ENCODE measurements around the gene FAM161A. TPM values are rescaled to one million over a fixed set of nuclear protein-coding genes. Genes with fewer than 3 reads are reported as not detected.
A peak's percentile ranks its signal among the peaks of the same experiment; 100 is the strongest.

Gene FAM161A
- total and polyA plus RNA-seq, 2 donors (not counting 1 experiment from before 2014, with no cell fraction given): 0.76 to 6.8 TPM

DNA sequence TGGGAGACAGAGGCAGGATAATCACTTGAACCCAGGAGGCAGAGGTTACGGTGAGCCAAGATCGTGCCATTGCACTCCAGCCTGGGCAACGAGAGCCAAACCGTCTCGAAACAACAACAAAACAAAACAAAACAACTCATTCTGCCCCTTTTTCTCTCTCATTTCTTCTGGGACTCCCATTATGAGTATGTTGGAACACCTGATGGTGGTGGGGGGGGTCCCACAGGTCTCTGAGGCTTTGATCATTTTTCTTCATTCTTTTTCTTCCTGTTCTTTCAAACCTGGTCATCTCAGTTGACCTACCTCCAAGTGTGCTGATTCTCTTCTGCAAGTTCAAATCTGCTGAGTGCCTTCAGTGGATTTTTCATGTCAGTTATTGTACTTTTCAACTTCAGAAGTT, 8.2 kb upstream of the FAM161A start:
- Histone ChIP-seq H3K9me3 (ENCODE audit: control extremely low read depth in 1 of 3, control insufficient read depth in 2 of 3, insufficient read depth in 1 of 3, low read length in 2 of 3) (peaks cover 1 to 6% (median 4%) of the 10 kb centered on the region in 3 donors), H4K20me1 (ENCODE audit: control insufficient read depth, insufficient read depth, low read length, poor library complexity, severe bottlenecking) (no peaks in the 10 kb centered on the region), H3K36me3 (replicated peaks in 1 of 2; ENCODE audit: control extremely low read depth in 1 of 2, control insufficient read depth in 1 of 2, extremely low read depth in 1 of 2, insufficient read depth in 2 of 2, low read length in 1 of 2) (peaks cover under 1 to 18% of the 10 kb centered on the region in 2 experiments), H3K27ac (ENCODE audit: low read length in 2 of 2) (no peak overlapping the region), H3K27me3 (replicated peaks in 1 of 4; ENCODE audit: control extremely low read depth in 1 of 4, control insufficient read depth in 3 of 4, insufficient read depth in 4 of 4, low read length in 3 of 4) (no peaks in the 10 kb centered on the region), H3K79me2 (ENCODE audit: control insufficient read depth, insufficient read depth, low read length) (no peaks in the 10 kb centered on the region), H3K4me2 (replicated peaks; ENCODE audit: low read depth, low read length, poor library complexity, severe bottlenecking) (no peak overlapping the region), H3K9ac (ENCODE audit: low read length) (no peak overlapping the region), H3K4me1 (ENCODE audit: control insufficient read depth in 2 of 2, insufficient read depth in 2 of 2, low read length in 2 of 2) (no peaks in the 10 kb centered on the region), H3K4me3 (ENCODE audit: control extremely low read depth in 1 of 5, extremely low read depth in 1 of 5, insufficient read depth in 1 of 5, low read depth in 2 of 5, low read length in 4 of 5) (no peak overlapping the region), H2AFZ (ENCODE audit: insufficient read depth, low read depth, low read length, poor library complexity, severe bottlenecking) (no peak overlapping the region)
- Mint-ChIP-seq H3K4me1 (peaks cover 2% of the 10 kb centered on the region), H3K27me3 (no peaks in the 10 kb centered on the region), H3K9me3 (ENCODE audit: insufficient read depth) (peaks cover 2% of the 10 kb centered on the region), H3K27ac (no peak overlapping the region), H3K4me3 (no peak overlapping the region)
- TF ChIP-seq EZH2 (IDR thresholded peaks at IDR 0.05; ENCODE audit: borderline replicate concordance, insufficient read depth, low read depth, low read length, poor library complexity, severe bottlenecking): no peak
- TF ChIP-seq, protein P1, sequence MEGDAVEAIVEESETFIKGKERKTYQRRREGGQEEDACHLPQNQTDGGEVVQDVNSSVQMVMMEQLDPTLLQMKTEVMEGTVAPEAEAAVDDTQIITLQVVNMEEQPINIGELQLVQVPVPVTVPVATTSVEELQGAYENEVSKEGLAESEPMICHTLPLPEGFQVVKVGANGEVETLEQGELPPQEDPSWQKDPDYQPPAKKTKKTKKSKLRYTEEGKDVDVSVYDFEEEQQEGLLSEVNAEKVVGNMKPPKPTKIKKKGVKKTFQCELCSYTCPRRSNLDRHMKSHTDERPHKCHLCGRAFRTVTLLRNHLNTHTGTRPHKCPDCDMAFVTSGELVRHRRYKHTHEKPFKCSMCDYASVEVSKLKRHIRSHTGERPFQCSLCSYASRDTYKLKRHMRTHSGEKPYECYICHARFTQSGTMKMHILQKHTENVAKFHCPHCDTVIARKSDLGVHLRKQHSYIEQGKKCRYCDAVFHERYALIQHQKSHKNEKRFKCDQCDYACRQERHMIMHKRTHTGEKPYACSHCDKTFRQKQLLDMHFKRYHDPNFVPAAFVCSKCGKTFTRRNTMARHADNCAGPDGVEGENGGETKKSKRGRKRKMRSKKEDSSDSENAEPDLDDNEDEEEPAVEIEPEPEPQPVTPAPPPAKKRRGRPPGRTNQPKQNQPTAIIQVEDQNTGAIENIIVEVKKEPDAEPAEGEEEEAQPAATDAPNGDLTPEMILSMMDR (IDR thresholded peaks at IDR 0.05): no peak
- no peak for DNase-seq
- intact Hi-C loops (cut with micrococcal nuclease): no loop called here
- ChIA-PET POLR2A (no interaction called here), CTCF (no interaction called here)
- ATAC-seq (ENCODE audit: low read depth): no peak
- WGBS (ENCODE audit: insufficient coverage): 100% methylated on average over 2 of the region's 5 CpGs

DNA sequence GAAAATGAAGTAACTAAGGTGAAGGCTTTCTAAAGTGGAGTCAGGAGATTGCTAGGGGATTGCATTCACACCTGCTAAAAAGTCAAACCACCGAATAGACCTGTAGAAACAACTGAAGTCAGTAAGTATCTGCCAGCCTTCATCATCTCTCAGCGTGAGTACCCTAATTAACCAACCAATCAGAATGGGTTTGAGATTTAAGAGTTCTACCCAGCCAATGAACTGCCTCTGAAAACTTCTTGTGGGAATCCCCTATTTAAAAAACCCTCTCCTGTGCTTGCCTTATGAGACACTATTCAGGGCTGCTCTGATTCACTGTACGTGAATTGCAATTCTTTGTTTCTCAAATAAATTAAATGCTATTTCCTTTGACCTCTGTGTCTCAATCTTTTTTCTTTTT, 3.4 kb upstream of the FAM161A start:
- CTCF ChIA-PET: no interaction called here

More for the DNA sequence above, 3.4 kb upstream of the FAM161A start:
- no peaks in the 10 kb centered on the region for H3K79me2 ChIP-seq (ENCODE audit: control insufficient read depth, insufficient read depth, low read length)
- H3K4me1 ChIP-seq (ENCODE audit: control insufficient read depth in 2 of 2, insufficient read depth in 2 of 2, low read length in 2 of 2): peaks cover 11 to 16% of the 10 kb centered on the region in 2 donors
- peaks cover under 1 to 4% (median 4%) of the 10 kb centered on the region in 3 donors for H3K9me3 ChIP-seq (ENCODE audit: control extremely low read depth in 1 of 3, control insufficient read depth in 2 of 3, insufficient read depth in 1 of 3, low read length in 2 of 3)
- Mint-ChIP-seq H3K4me1 (peaks cover 23% of the 10 kb centered on the region), H3K27ac (no peak overlapping the region), H3K27me3 (no peaks in the 10 kb centered on the region), H3K4me3 (no peak overlapping the region), H3K9me3 (ENCODE audit: insufficient read depth) (peaks cover 2% of the 10 kb centered on the region)
- no peak overlapping the region for H2AFZ ChIP-seq (ENCODE audit: insufficient read depth, low read depth, low read length, poor library complexity, severe bottlenecking)
- TF ChIP-seq EZH2 (IDR thresholded peaks at IDR 0.05; ENCODE audit: borderline replicate concordance, insufficient read depth, low read depth, low read length, poor library complexity, severe bottlenecking): no peak
- TF ChIP-seq, protein P1 (IDR thresholded peaks at IDR 0.05): no peak
- H3K4me3 ChIP-seq (ENCODE audit: control extremely low read depth in 1 of 5, extremely low read depth in 1 of 5, insufficient read depth in 1 of 5, low read depth in 2 of 5, low read length in 4 of 5): no peak overlapping the region
- DNase-seq (peak; percentile 20), ATAC-seq (ENCODE audit: low read depth) (no peak)
- no peak overlapping the region for H3K27ac ChIP-seq (ENCODE audit: low read length in 2 of 2)
- WGBS (ENCODE audit: insufficient coverage): 100% methylated on average over 1 of the region's 3 CpGs
- H3K4me2 ChIP-seq (replicated peaks; ENCODE audit: low read depth, low read length, poor library complexity, severe bottlenecking): no peak overlapping the region
- no peak overlapping the region for H3K9ac ChIP-seq (ENCODE audit: low read length)
- no peaks in the 10 kb centered on the region for H4K20me1 ChIP-seq (ENCODE audit: control insufficient read depth, insufficient read depth, low read length, poor library complexity, severe bottlenecking)
- intact Hi-C loops (cut with micrococcal nuclease): no loop called here
- POLR2A ChIA-PET: interaction anchor here (0.7 kb wide), 1 partner anchor 1097 kb away, joined by 12 read pairs; no protein-coding TSS in a partner anchor
- no peaks in the 10 kb centered on the region for H3K36me3 ChIP-seq (replicated peaks in 1 of 2; ENCODE audit: control extremely low read depth in 1 of 2, control insufficient read depth in 1 of 2, extremely low read depth in 1 of 2, insufficient read depth in 2 of 2, low read length in 1 of 2)
- H3K27me3 ChIP-seq (replicated peaks in 1 of 4; ENCODE audit: control extremely low read depth in 1 of 4, control insufficient read depth in 3 of 4, insufficient read depth in 4 of 4, low read length in 3 of 4): no peaks in the 10 kb centered on the region

Data from B cell (primary cell).